Endothelial cell of umbilical vein (primary cell): ENCODE data around the gene ZYX.

Source experiments
- CTCF ChIP-seq, 2 donors: IDR thresholded peaks; 1 replicate in 1 of 2; 2 replicates in 1 of 2; pipeline ENCODE4 v1.5.1; 2011; ENCODE audit warnings: low read length in 2 of 2, mild to moderate bottlenecking in 2 of 2, moderate library complexity in 2 of 2, control low read depth in 1 of 2, inconsistent platforms in 1 of 2, low read depth in 1 of 2; ENCODE audit not compliant: insufficient read depth in 1 of 2; ENCODE audit errors: extremely low read depth in 1 of 2
- EZH2 ChIP-seq: IDR thresholded peaks from 2 replicates; pipeline ENCODE4 v1.6.1; 2012; ENCODE audit warnings: borderline replicate concordance, low read depth, mild to moderate bottlenecking, moderate library complexity, low read length, inconsistent platforms; ENCODE audit not compliant: severe bottlenecking
- FOS ChIP-seq: IDR thresholded peaks from 2 replicates; pipeline ENCODE4 v1.6.1; 2011; ENCODE audit warnings: mild to moderate bottlenecking, low read length, moderate library complexity, borderline replicate concordance; ENCODE audit not compliant: insufficient read depth
- GATA2 ChIP-seq: IDR thresholded peaks from 2 replicates; pipeline ENCODE4 v1.7.0; 2011; ENCODE audit warnings: low read depth, mild to moderate bottlenecking, moderate library complexity, mixed read lengths, low read length; ENCODE audit not compliant: insufficient read length, insufficient read depth
- MAX ChIP-seq: IDR thresholded peaks from 2 replicates; pipeline ENCODE4 v1.6.1; 2011; ENCODE audit not compliant: insufficient read depth, insufficient read length
- MYC ChIP-seq: IDR thresholded peaks from one replicate; pipeline ENCODE4 v1.6.1; 2011; ENCODE audit warnings: mild to moderate bottlenecking, low read depth, low read length
- POLR2A ChIP-seq: IDR thresholded peaks from 2 replicates; pipeline ENCODE4 v1.6.1; 2012; ENCODE audit warnings: low read depth, mild to moderate bottlenecking, control low read depth, low read length
- POLR2AphosphoS5 ChIP-seq: IDR thresholded peaks from 2 replicates; pipeline ENCODE4 v1.6.1; 2012; ENCODE audit warnings: low read depth, mild to moderate bottlenecking, control low read depth, low read length, moderate library complexity; ENCODE audit not compliant: insufficient read depth

GRCh38 chr7:143363016-143363937 lies 17.9 kb upstream of the ZYX start:
- TF ChIP-seq MYC (no peak), FOS (no peak), CTCF (IDR thresholded peaks at IDR 0.05; ENCODE audit: extremely low read depth in 1 of 2, insufficient read depth in 1 of 2, low read depth in 1 of 2, low read length in 2 of 2) (no peak), POLR2A (no peak), GATA2 (no peak), EZH2 (peak; percentile 63), POLR2AphosphoS5 (no peak), MAX (no peak)
